ENCODE results near the gene HECTD1. TPM values are rescaled to one million over a fixed set of nuclear protein-coding genes. Genes with fewer than 3 reads are reported as not detected.
"Not testable (repeated sequence)": the region's sequence is repeated elsewhere in the genome, so short reads cannot be mapped to it uniquely, and the experiment has no call there.

Gene HECTD1
- total RNA-seq, 1 experiment from 2014 or later = 317 TPM

GRCh38 chr14:31205681-31206535, 1.7 kb downstream of the HECTD1 start:
- H3K27me3 ChIP-seq (ENCODE audit: low read length) = no peaks in the 10 kb centered on the region
- H3K9ac ChIP-seq (ENCODE audit: low read length) = peak overlapping the region; percentile 95
- H3K36me3 ChIP-seq (ENCODE audit: insufficient read depth, low read length) = peaks cover 29% of the 10 kb centered on the region
- H3K9me3 ChIP-seq (ENCODE audit: low read length) = no peaks in the 10 kb centered on the region
- peak overlapping the region; percentile 78 for H3K4me3 ChIP-seq (ENCODE audit: low read length)
- H3K27ac ChIP-seq (ENCODE audit: low read length) = peak overlapping the region; percentile 89
- peak; percentile 61 for DNase-seq
- H3K4me2 ChIP-seq (ENCODE audit: low read depth, low read length, poor library complexity, severe bottlenecking) = peak overlapping the region; percentile 92
- peaks cover 31% of the 10 kb centered on the region for H3K4me1 ChIP-seq (ENCODE audit: low read length)
- peaks cover 18% of the 10 kb centered on the region; the same call in 1 of the 2 replicates for H4K20me1 ChIP-seq (ENCODE audit: insufficient read depth, low read depth, low read length)
- no peaks in the 10 kb centered on the region for H3K9me2 ChIP-seq (replicated peaks; ENCODE audit: insufficient read depth, low read length)
- H3K79me2 ChIP-seq (ENCODE audit: low read length) = peaks cover 64% of the 10 kb centered on the region
- H2AFZ ChIP-seq (ENCODE audit: low read length) = no peak overlapping the region

GRCh38 chr14:31204593-31205534, 2.7 kb downstream of the HECTD1 start:
- Histone ChIP-seq H3K9ac (ENCODE audit: low read length) (peak overlapping the region; percentile 95; the same call in 1 of the 2 replicates), H3K36me3 (ENCODE audit: insufficient read depth, low read length) (peaks cover 33% of the 10 kb centered on the region), H3K27ac (ENCODE audit: low read length) (no peak overlapping the region), H2AFZ (ENCODE audit: low read length) (no peak overlapping the region), H3K27me3 (ENCODE audit: low read length) (no peaks in the 10 kb centered on the region), H3K4me2 (ENCODE audit: low read depth, low read length, poor library complexity, severe bottlenecking) (peak overlapping the region; percentile 92), H3K9me3 (ENCODE audit: low read length) (no peaks in the 10 kb centered on the region), H3K79me2 (ENCODE audit: low read length) (peaks cover 74% of the 10 kb centered on the region), H3K9me2 (replicated peaks; ENCODE audit: insufficient read depth, low read length) (no peaks in the 10 kb centered on the region), H3K4me3 (ENCODE audit: low read length) (peak overlapping the region; percentile 78), H4K20me1 (ENCODE audit: insufficient read depth, low read depth, low read length) (peaks cover 18% of the 10 kb centered on the region; the same call in 1 of the 2 replicates), H3K4me1 (ENCODE audit: low read length) (peaks cover 31% of the 10 kb centered on the region)
- DNase-seq = no peak

GRCh38 chr14:31203899-31204592, 3.5 kb downstream of the HECTD1 start:
- H2AFZ ChIP-seq (ENCODE audit: low read length); H3K9me2 ChIP-seq (replicated peaks; ENCODE audit: insufficient read depth, low read length); H3K9me3 ChIP-seq (ENCODE audit: low read length); H3K27me3 ChIP-seq (ENCODE audit: low read length); H3K4me2 ChIP-seq (ENCODE audit: low read depth, low read length, poor library complexity, severe bottlenecking); H3K27ac ChIP-seq (ENCODE audit: low read length); H3K4me3 ChIP-seq (ENCODE audit: low read length); H3K9ac ChIP-seq (ENCODE audit: low read length); DNase-seq: not testable (repeated sequence)
- Histone ChIP-seq H3K36me3 (ENCODE audit: insufficient read depth, low read length) (peaks cover 34% of the 10 kb centered on the region), H4K20me1 (ENCODE audit: insufficient read depth, low read depth, low read length) (peaks cover 18% of the 10 kb centered on the region; the same call in 1 of the 2 replicates), H3K79me2 (ENCODE audit: low read length) (peaks cover 82% of the 10 kb centered on the region), H3K4me1 (ENCODE audit: low read length) (peaks cover 26% of the 10 kb centered on the region)

- no peak overlapping the region for H3K9ac ChIP-seq (ENCODE audit: low read length)
- H3K4me3 ChIP-seq (ENCODE audit: low read length) = no peak overlapping the region
- H3K4me1 ChIP-seq (ENCODE audit: low read length) = peaks cover 19% of the 10 kb centered on the region
- peaks cover 37% of the 10 kb centered on the region for H3K36me3 ChIP-seq (ENCODE audit: insufficient read depth, low read length)
- DNase-seq = no peak
- H3K27me3 ChIP-seq (ENCODE audit: low read length) = no peaks in the 10 kb centered on the region
- peaks cover 18% of the 10 kb centered on the region; the same call in 1 of the 2 replicates for H4K20me1 ChIP-seq (ENCODE audit: insufficient read depth, low read depth, low read length)
- no peak overlapping the region for H3K4me2 ChIP-seq (ENCODE audit: low read depth, low read length, poor library complexity, severe bottlenecking)
- H3K27ac ChIP-seq (ENCODE audit: low read length) = no peak overlapping the region
- H3K9me2 ChIP-seq (replicated peaks; ENCODE audit: insufficient read depth, low read length) = no peaks in the 10 kb centered on the region
- H3K9me3 ChIP-seq (ENCODE audit: low read length) = no peaks in the 10 kb centered on the region
- H3K79me2 ChIP-seq (ENCODE audit: low read length) = peaks cover 88% of the 10 kb centered on the region
- H2AFZ ChIP-seq (ENCODE audit: low read length) = no peak overlapping the region
Observed at GRCh38 chr14:31203414-31203742, 4.2 kb downstream of the HECTD1 start.

- no peak overlapping the region for H2AFZ ChIP-seq (ENCODE audit: low read length)
- H3K9ac ChIP-seq (ENCODE audit: low read length) = no peak overlapping the region
- no peaks in the 10 kb centered on the region for H3K27me3 ChIP-seq (ENCODE audit: low read length)
- H3K27ac ChIP-seq (ENCODE audit: low read length) = no peak overlapping the region
- peaks cover 16% of the 10 kb centered on the region; the same call in 1 of the 2 replicates for H4K20me1 ChIP-seq (ENCODE audit: insufficient read depth, low read depth, low read length)
- peaks cover 49% of the 10 kb centered on the region for H3K36me3 ChIP-seq (ENCODE audit: insufficient read depth, low read length)
- H3K9me2 ChIP-seq (replicated peaks; ENCODE audit: insufficient read depth, low read length) = no peaks in the 10 kb centered on the region
- peaks cover 15% of the 10 kb centered on the region for H3K4me1 ChIP-seq (ENCODE audit: low read length)
- H3K4me3 ChIP-seq (ENCODE audit: low read length) = no peak overlapping the region
- no peaks in the 10 kb centered on the region for H3K9me3 ChIP-seq (ENCODE audit: low read length)
- peaks cover 97% of the 10 kb centered on the region for H3K79me2 ChIP-seq (ENCODE audit: low read length)
- no peak overlapping the region for H3K4me2 ChIP-seq (ENCODE audit: low read depth, low read length, poor library complexity, severe bottlenecking)
- DNase-seq = no peak
Observed at GRCh38 chr14:31201111-31201510, 6.5 kb downstream of the HECTD1 start.

GRCh38 chr14:31200702-31200990, 6.9 kb downstream of the HECTD1 start:
- Histone ChIP-seq H3K4me2 (ENCODE audit: low read depth, low read length, poor library complexity, severe bottlenecking) (no peak overlapping the region), H3K4me1 (ENCODE audit: low read length) (peaks cover 10% of the 10 kb centered on the region)

GRCh38 chr14:31197671-31198070, 9.9 kb downstream of the HECTD1 start:
- no peak overlapping the region for H2AFZ ChIP-seq (ENCODE audit: low read length)
- H3K9me2 ChIP-seq (replicated peaks; ENCODE audit: insufficient read depth, low read length) = no peaks in the 10 kb centered on the region
- H3K4me1 ChIP-seq (ENCODE audit: low read length) = no peaks in the 10 kb centered on the region
- H3K36me3 ChIP-seq (ENCODE audit: insufficient read depth, low read length) = peaks cover 41% of the 10 kb centered on the region; the same call in 1 of the 2 replicates
- H3K27me3 ChIP-seq (ENCODE audit: low read length) = no peaks in the 10 kb centered on the region
- no peak for DNase-seq
- peaks cover 99% of the 10 kb centered on the region for H3K79me2 ChIP-seq (ENCODE audit: low read length)
- no peak overlapping the region for H3K27ac ChIP-seq (ENCODE audit: low read length)
- H3K4me2 ChIP-seq (ENCODE audit: low read depth, low read length, poor library complexity, severe bottlenecking) = no peak overlapping the region
- H3K9me3 ChIP-seq (ENCODE audit: low read length) = no peaks in the 10 kb centered on the region
- no peak overlapping the region for H3K4me3 ChIP-seq (ENCODE audit: low read length)
- H3K9ac ChIP-seq (ENCODE audit: low read length) = no peak overlapping the region
- 0 out of 2 replicates have a peak, but pooled peaks cover 3% of the 10 kb centered on the region for H4K20me1 ChIP-seq (ENCODE audit: insufficient read depth, low read depth, low read length)

More at GRCh38 chr14:31200702-31200990, 6.9 kb downstream of the HECTD1 start:
- Histone ChIP-seq H3K9ac (ENCODE audit: low read length) (no peak overlapping the region), H3K79me2 (ENCODE audit: low read length) (peaks cover 97% of the 10 kb centered on the region), H3K4me3 (ENCODE audit: low read length) (no peak overlapping the region), H3K9me3 (ENCODE audit: low read length) (no peaks in the 10 kb centered on the region), H2AFZ (ENCODE audit: low read length) (no peak overlapping the region), H3K27me3 (ENCODE audit: low read length) (no peaks in the 10 kb centered on the region), H3K9me2 (replicated peaks; ENCODE audit: insufficient read depth, low read length) (no peaks in the 10 kb centered on the region), H3K36me3 (ENCODE audit: insufficient read depth, low read length) (peaks cover 49% of the 10 kb centered on the region), H4K20me1 (ENCODE audit: insufficient read depth, low read depth, low read length) (peaks cover 11% of the 10 kb centered on the region; the same call in 1 of the 2 replicates), H3K27ac (ENCODE audit: low read length) (no peak overlapping the region)
- DNase-seq = no peak

Data from Karpas-422 (cell line).